H9 (cell line): ENCODE data around the gene TTC39C. TPM values are rescaled to one million over a fixed set of nuclear protein-coding genes. Genes with fewer than 3 reads are reported as not detected.

Source experiments
- DNase-seq: peaks from one replicate; pipeline ENCODE4 v3.0.0-alpha.2; 2017
- H2AFZ ChIP-seq: one replicate; pipeline ENCODE4 v1.6.1; 2013; ENCODE audit warnings: mild to moderate bottlenecking, low read length, control low read depth, moderate library complexity
- H2AK5ac ChIP-seq: 2 replicates; pipeline ENCODE4 v1.6.1; 2013; ENCODE audit warnings: low read length, control low read depth, mixed read lengths; ENCODE audit not compliant: insufficient read length
- H2BK120ac ChIP-seq: one replicate; pipeline ENCODE4 v1.6.1; 2013; ENCODE audit warnings: low read depth, mild to moderate bottlenecking, low read length, control low read depth, inconsistent platforms; ENCODE audit not compliant: poor library complexity, severe bottlenecking
- H2BK12ac ChIP-seq: 2 replicates; pipeline ENCODE4 v1.6.1; 2013; ENCODE audit warnings: low read length, control low read depth, mixed read lengths, low read depth; ENCODE audit not compliant: insufficient read length
- H2BK15ac ChIP-seq: 2 replicates; pipeline ENCODE4 v1.6.1; 2013; ENCODE audit warnings: low read depth, low read length, control low read depth
- H2BK20ac ChIP-seq: one replicate; pipeline ENCODE4 v1.6.1; 2013; ENCODE audit warnings: low read depth, mild to moderate bottlenecking, low read length, control low read depth, inconsistent platforms; ENCODE audit not compliant: poor library complexity, severe bottlenecking
- H2BK5ac ChIP-seq: 2 replicates; pipeline ENCODE4 v1.6.1; 2013; ENCODE audit warnings: low read length, control low read depth, mixed read lengths; ENCODE audit not compliant: insufficient read length
- H3K14ac ChIP-seq: 2 replicates; pipeline ENCODE4 v1.6.1; 2013; ENCODE audit warnings: low read length, control low read depth; ENCODE audit not compliant: insufficient read depth
- H3K18ac ChIP-seq: 2 replicates; pipeline ENCODE4 v1.6.1; 2013; ENCODE audit warnings: low read depth, mild to moderate bottlenecking, mixed read lengths, low read length, control low read depth; ENCODE audit not compliant: insufficient read length
- H3K23ac ChIP-seq: 2 replicates; pipeline ENCODE4 v1.6.1; 2013; ENCODE audit warnings: low read length, control low read depth, mixed read lengths, low read depth; ENCODE audit not compliant: insufficient read length
- H3K23me2 ChIP-seq: 2 replicates; pipeline ENCODE4 v1.6.1; 2013; ENCODE audit warnings: low read depth, mild to moderate bottlenecking, mixed read lengths, low read length, control low read depth; ENCODE audit not compliant: insufficient read length, poor library complexity, severe bottlenecking
- H3K27ac ChIP-seq: 2 replicates; pipeline ENCODE4 v1.5.1; 2013; ENCODE audit warnings: low read length, control low read depth, mixed read lengths, low read depth; ENCODE audit not compliant: insufficient read length
- H3K27me3 ChIP-seq: 2 replicates; pipeline ENCODE4 v1.6.1; 2013; ENCODE audit warnings: low read length, control low read depth, inconsistent platforms; ENCODE audit not compliant: insufficient read depth
- H3K4ac ChIP-seq: 2 replicates; pipeline ENCODE4 v1.6.1; 2013; ENCODE audit warnings: low read depth, mild to moderate bottlenecking, control low read depth, inconsistent platforms, low read length, moderate library complexity
- H3K4me1 ChIP-seq: 2 replicates; pipeline ENCODE4 v1.6.1; 2013; ENCODE audit warnings: low read length, control low read depth, inconsistent platforms; ENCODE audit not compliant: insufficient read depth
- H3K4me2 ChIP-seq: 2 replicates; pipeline ENCODE4 v1.6.1; 2013; ENCODE audit warnings: low read length, control low read depth, mixed read lengths; ENCODE audit not compliant: insufficient read length, insufficient read depth
- H3K56ac ChIP-seq: 2 replicates; pipeline ENCODE4 v1.6.1; 2013; ENCODE audit warnings: low read depth, mild to moderate bottlenecking, mixed read lengths, low read length, control low read depth; ENCODE audit not compliant: insufficient read length
- H3K79me1 ChIP-seq: 2 replicates; pipeline ENCODE4 v1.6.1; 2013; ENCODE audit warnings: low read depth, mild to moderate bottlenecking, moderate library complexity, low read length, control low read depth, inconsistent platforms; ENCODE audit not compliant: insufficient read depth, poor library complexity, severe bottlenecking
- H3K79me2 ChIP-seq: 2 replicates; pipeline ENCODE4 v1.6.1; 2013; ENCODE audit warnings: low read length, control low read depth, inconsistent platforms; ENCODE audit not compliant: insufficient read depth
- H3K9ac ChIP-seq: 2 replicates; pipeline ENCODE4 v1.6.1; 2013; ENCODE audit warnings: low read length, control low read depth, mixed read lengths; ENCODE audit not compliant: insufficient read length; ENCODE audit errors: extremely low read depth
- H3K9me3 ChIP-seq: one replicate; pipeline ENCODE4 v1.6.1; 2013; ENCODE audit warnings: low read depth, low read length, inconsistent platforms; ENCODE audit not compliant: control insufficient read depth
- H3T11ph ChIP-seq: one replicate; pipeline ENCODE4 v1.6.1; 2013; ENCODE audit warnings: mild to moderate bottlenecking, low read length, control low read depth, inconsistent platforms
- H4K20me1 ChIP-seq: one replicate; pipeline ENCODE4 v1.6.1; 2013; ENCODE audit not compliant: control insufficient read depth, insufficient read length, insufficient read depth
- H4K5ac ChIP-seq: 2 replicates; pipeline ENCODE4 v1.6.1; 2013; ENCODE audit warnings: low read depth, mild to moderate bottlenecking, mixed read lengths, low read length, control low read depth; ENCODE audit not compliant: insufficient read length
- H4K8ac ChIP-seq: replicated peaks from 2 replicates; pipeline ENCODE4 v1.6.1; 2013; ENCODE audit warnings: low read length, control low read depth, mixed read lengths, low read depth; ENCODE audit not compliant: insufficient read length
- H4K91ac ChIP-seq: 2 replicates; pipeline ENCODE4 v1.6.1; 2013; ENCODE audit warnings: low read depth, mild to moderate bottlenecking, moderate library complexity, mixed read lengths, low read length, control low read depth; ENCODE audit not compliant: insufficient read length
- H3K27ac Mint-ChIP-seq, 3 experiments: 2 replicates in 2 of 3; 3 replicates in 1 of 3; pipeline ENCODE4 v1.8.0; 2020 to 2021; ENCODE audit warnings: mixed read lengths in 3 of 3, mild to moderate bottlenecking in 1 of 3, moderate library complexity in 1 of 3
- H3K27me3 Mint-ChIP-seq: 2 replicates; pipeline ENCODE4 v1.8.0; 2021; ENCODE audit warnings: low read depth, mild to moderate bottlenecking, moderate library complexity, mixed read lengths
- H3K36me3 Mint-ChIP-seq, 3 experiments: 2 replicates in 2 of 3; 3 replicates in 1 of 3; pipeline ENCODE4 v1.8.0; 2020 to 2021; ENCODE audit warnings: low read depth in 3 of 3, mixed read lengths in 3 of 3; ENCODE audit not compliant: insufficient read depth in 1 of 3
- H3K4me1 Mint-ChIP-seq, 2 experiments: 2 replicates each; pipeline ENCODE4 v1.8.0; 2020; ENCODE audit warnings: mixed read lengths in 2 of 2
- H3K4me3 Mint-ChIP-seq, 2 experiments: 2 replicates in 1 of 2; 3 replicates in 1 of 2; pipeline ENCODE4 v1.8.0; 2020 to 2021; ENCODE audit warnings: mild to moderate bottlenecking in 2 of 2, mixed read lengths in 2 of 2, moderate library complexity in 1 of 2
- H3K9me3 Mint-ChIP-seq, 2 experiments: 2 replicates in 1 of 2; 3 replicates in 1 of 2; pipeline ENCODE4 v1.8.0; 2020; ENCODE audit warnings: mild to moderate bottlenecking in 2 of 2, mixed read lengths in 2 of 2, moderate library complexity in 1 of 2
- CTCF ChIP-seq: fragments of 200-600 bp; sonication (generic); conservative IDR thresholded peaks from 3 replicates; pipeline ENCODE4 v1.8.0; 2021; ENCODE audit warnings: antibody characterized with exemption, mild to moderate bottlenecking
- WGBS: extraction: QIAGEN DNeasy Blood & Tissue Kit; methylation state at CpG from one replicate; pipeline ENCODE4 v1.1.7; 2013; ENCODE audit warnings: missing lambda C conversion rate, low lambda C conversion rate, mixed read lengths; ENCODE audit not compliant: insufficient read length; ENCODE audit errors: extremely low coverage; 5-methylcytosine and 5-hydroxymethylcytosine counted together
- total RNA-seq: library from RNA; stranded (reverse); gene quantifications from 2 replicates; pipeline ENCODE4 v1.2.1, GENCODE V29; 2021

Gene TTC39C
- total RNA-seq, 1 experiment from 2014 or later = 18.0 TPM

GRCh38 chr18:24051031-24051947, 36.7 kb downstream of the TTC39C start:
- no peak overlapping the region for H2BK120ac ChIP-seq
- no peak overlapping the region for H4K91ac ChIP-seq
- no peak overlapping the region for H2BK12ac ChIP-seq
- no peak for TF ChIP-seq CTCF
- H3K79me1 ChIP-seq = peaks cover 3% of the 10 kb centered on the region
- H2AFZ ChIP-seq = no peak overlapping the region
- H3K27me3 ChIP-seq = no peaks in the 10 kb centered on the region
- no peak for DNase-seq
- H3K4me2 ChIP-seq = no peak overlapping the region
- Mint-ChIP-seq H3K27ac (peak overlapping the region in 1 of 3 experiments; percentile 55; a peak in 1 of 7 replicates), H3K4me1 (peaks cover 11 to 20% of the 10 kb centered on the region in 2 experiments), H3K27me3 (no peaks in the 10 kb centered on the region), H3K36me3 (no peaks in the 10 kb centered on the region), H3K4me3 (no peak overlapping the region), H3K9me3 (no peaks in the 10 kb centered on the region)
- no peaks in the 10 kb centered on the region for H3K23me2 ChIP-seq
- H2BK15ac ChIP-seq = no peak overlapping the region
- no peak overlapping the region for H3K18ac ChIP-seq
- peaks cover 10% of the 10 kb centered on the region; the same call in 1 of the 2 replicates for H3K79me2 ChIP-seq
- no peak overlapping the region for H2BK5ac ChIP-seq
- WGBS = no CpG with 5 or more reads among the region's 13 CpGs
- H3T11ph ChIP-seq = no peak overlapping the region
- H2AK5ac ChIP-seq = no peak overlapping the region
- H2BK20ac ChIP-seq = no peak overlapping the region
- H3K27ac ChIP-seq = no peak overlapping the region
- H3K9me3 ChIP-seq = no peaks in the 10 kb centered on the region
- H3K14ac ChIP-seq = no peak overlapping the region
- no peaks in the 10 kb centered on the region for H4K20me1 ChIP-seq
- H4K8ac ChIP-seq = no peak overlapping the region
- H3K9ac ChIP-seq = no peak overlapping the region
- peaks cover 3% of the 10 kb centered on the region; the same call in 1 of the 2 replicates for H3K4me1 ChIP-seq
- H4K5ac ChIP-seq = no peak overlapping the region
- no peak overlapping the region for H3K23ac ChIP-seq
- no peak overlapping the region for H3K4ac ChIP-seq
- H3K56ac ChIP-seq = no peak overlapping the region
